Gastroesophageal sphincter (tissue), 3 donors: ENCODE results near the gene NBAS.

Experiments
- CTCF ChIP-seq, 4 experiments: fragments of 200-600 bp in 2 of 4; fragments of 450-650 bp in 2 of 4; sonication (generic) in 1 of 4; IDR thresholded peaks; one replicate each; pipeline ENCODE4 v1.5.1; 2017 to 2019; ENCODE audit warnings: antibody characterized with exemption in 4 of 4, mild to moderate bottlenecking in 2 of 4, moderate library complexity in 2 of 4
- POLR2A ChIP-seq, 2 donors: fragments of 450-650 bp; IDR thresholded peaks; one replicate each; pipeline ENCODE4 v1.6.1; 2017; ENCODE audit warnings: antibody characterized with exemption in 2 of 2, mild to moderate bottlenecking in 2 of 2, moderate library complexity in 1 of 2
- POLR2AphosphoS5 ChIP-seq: sonication (generic); formaldehyde crosslinking; IDR thresholded peaks from one replicate; pipeline ENCODE4 v1.6.1; 2017; ENCODE audit warnings: antibody characterized with exemption

- TF ChIP-seq POLR2A (IDR thresholded peaks at IDR 0.05) (no peak), POLR2AphosphoS5 (no peak), CTCF (IDR thresholded peaks at IDR 0.05) (no peak)
These were observed 412.1 kb downstream of the NBAS start for GRCh38 chr2:15149063-15149462.
